ENCODE results near the gene SLC39A11. TPM values are rescaled to one million over a fixed set of nuclear protein-coding genes. Genes with fewer than 3 reads are reported as not detected.

Gene SLC39A11
- polyA plus RNA-seq, 1 of the 3 experiments (the other 2 are of a cell fraction) = 23.5 TPM

GRCh38 chr17:73011016-73011486, 81.4 kb downstream of the SLC39A11 start:
- H3K4me2 ChIP-seq = peak overlapping the region; percentile 38; the same call in 1 of the 2 replicates
- WGBS (ENCODE audit: low lambda C conversion rate) = 68% methylated on average over 8 of the region's 8 CpGs
- CTCF ChIA-PET = interaction anchor here (1.1 to 2.8 kb wide), 3 partner anchors 25 to 285 kb away, joined by 3 to 10 read pairs (median 6); no protein-coding TSS in a partner anchor

More at GRCh38 chr17:73011016-73011486, 81.4 kb downstream of the SLC39A11 start:
- Histone ChIP-seq H3K4me1 (ENCODE audit: control insufficient read depth in 1 of 2, insufficient read depth in 2 of 2, low read depth in 1 of 2, low read length in 1 of 2) (peaks cover 6 to 8% of the 10 kb centered on the region in 2 experiments; a peak in 2 of 4 replicates), H2AFZ (ENCODE audit: low read depth) (no peak overlapping the region), H3K4me3 (ENCODE audit: low read depth in 2 of 2, low read length in 1 of 2) (no peak overlapping the region), H3K27ac (ENCODE audit: low read depth in 2 of 2, low read length in 1 of 2) (peak overlapping the region in 1 of 2 experiments; percentile 64; a peak in 2 of 4 replicates), H3K9ac (no peak overlapping the region), H3K79me2 (ENCODE audit: insufficient read depth) (no peaks in the 10 kb centered on the region), H3K27me3 (ENCODE audit: insufficient read depth) (no peaks in the 10 kb centered on the region), H3F3A (replicated peaks; ENCODE audit: insufficient read depth) (no peaks in the 10 kb centered on the region), H4K20me1 (ENCODE audit: insufficient read depth) (no peaks in the 10 kb centered on the region), H3K36me3 (replicated peaks in 1 of 2; ENCODE audit: control insufficient read depth in 1 of 2, insufficient read depth in 2 of 2, low read length in 1 of 2) (no peaks in the 10 kb centered on the region), H3K9me2 (no peaks in the 10 kb centered on the region), H3K9me3 (no peaks in the 10 kb centered on the region)
- TF ChIP-seq RFX5 (IDR thresholded peaks at IDR 0.05; ENCODE audit: low read length) (no peak), TEAD4 (IDR thresholded peaks at IDR 0.05; ENCODE audit: borderline replicate concordance, insufficient read depth) (no peak), RAD21 (IDR thresholded peaks at IDR 0.05; ENCODE audit: low read length) (peak; percentile 7; the same call in 1 of the 2 replicates), TAF1 (IDR thresholded peaks at IDR 0.05; ENCODE audit: borderline replicate concordance, low read depth, low read length) (no peak), MEF2A (IDR thresholded peaks at IDR 0.05; ENCODE audit: borderline replicate concordance, low read depth) (no peak), EP300 (IDR thresholded peaks at IDR 0.05; ENCODE audit: borderline replicate concordance in 1 of 2, low read depth in 1 of 2, low read length in 1 of 2) (0 out of 4 replicates have a peak, but pooled peaks of 1 of the 2 experiments have one; percentile 35), RXRA (IDR thresholded peaks at IDR 0.05; ENCODE audit: borderline replicate concordance, low read depth) (no peak), EZH2phosphoT487 (IDR thresholded peaks at IDR 0.05; ENCODE audit: borderline replicate concordance, low read depth) (no peak), CHD2 (IDR thresholded peaks at IDR 0.05; ENCODE audit: low read length, partially characterized antibody) (no peak), FOXJ3 (CRISPR knock-in tag; IDR thresholded peaks at IDR 0.05) (peak; percentile 43; the same call in 1 of the 2 replicates), GATA2 (CRISPR knock-in tag; IDR thresholded peaks at IDR 0.05) (peak; percentile 69), CTCF (IDR thresholded peaks at IDR 0.05) (no peak), NFIC (IDR thresholded peaks at IDR 0.05; ENCODE audit: borderline replicate concordance) (no peak), JUND (IDR thresholded peaks at IDR 0.05) (no peak)
- TF ChIP-seq, protein P1, sequence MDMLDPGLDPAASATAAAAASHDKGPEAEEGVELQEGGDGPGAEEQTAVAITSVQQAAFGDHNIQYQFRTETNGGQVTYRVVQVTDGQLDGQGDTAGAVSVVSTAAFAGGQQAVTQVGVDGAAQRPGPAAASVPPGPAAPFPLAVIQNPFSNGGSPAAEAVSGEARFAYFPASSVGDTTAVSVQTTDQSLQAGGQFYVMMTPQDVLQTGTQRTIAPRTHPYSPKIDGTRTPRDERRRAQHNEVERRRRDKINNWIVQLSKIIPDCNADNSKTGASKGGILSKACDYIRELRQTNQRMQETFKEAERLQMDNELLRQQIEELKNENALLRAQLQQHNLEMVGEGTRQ (IDR thresholded peaks at IDR 0.05; ENCODE audit: borderline replicate concordance, low read depth, low read length) = no peak
- TF ChIP-seq, protein P2, sequence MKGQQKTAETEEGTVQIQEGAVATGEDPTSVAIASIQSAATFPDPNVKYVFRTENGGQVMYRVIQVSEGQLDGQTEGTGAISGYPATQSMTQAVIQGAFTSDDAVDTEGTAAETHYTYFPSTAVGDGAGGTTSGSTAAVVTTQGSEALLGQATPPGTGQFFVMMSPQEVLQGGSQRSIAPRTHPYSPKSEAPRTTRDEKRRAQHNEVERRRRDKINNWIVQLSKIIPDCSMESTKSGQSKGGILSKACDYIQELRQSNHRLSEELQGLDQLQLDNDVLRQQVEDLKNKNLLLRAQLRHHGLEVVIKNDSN (IDR thresholded peaks at IDR 0.05; ENCODE audit: borderline replicate concordance, low read depth) = no peak
- POLR2A ChIA-PET = no interaction called here
- DNase-seq = peak; percentile 70
